ENCODE data around the gene CIB4.

The CIB4 gene

DNA sequence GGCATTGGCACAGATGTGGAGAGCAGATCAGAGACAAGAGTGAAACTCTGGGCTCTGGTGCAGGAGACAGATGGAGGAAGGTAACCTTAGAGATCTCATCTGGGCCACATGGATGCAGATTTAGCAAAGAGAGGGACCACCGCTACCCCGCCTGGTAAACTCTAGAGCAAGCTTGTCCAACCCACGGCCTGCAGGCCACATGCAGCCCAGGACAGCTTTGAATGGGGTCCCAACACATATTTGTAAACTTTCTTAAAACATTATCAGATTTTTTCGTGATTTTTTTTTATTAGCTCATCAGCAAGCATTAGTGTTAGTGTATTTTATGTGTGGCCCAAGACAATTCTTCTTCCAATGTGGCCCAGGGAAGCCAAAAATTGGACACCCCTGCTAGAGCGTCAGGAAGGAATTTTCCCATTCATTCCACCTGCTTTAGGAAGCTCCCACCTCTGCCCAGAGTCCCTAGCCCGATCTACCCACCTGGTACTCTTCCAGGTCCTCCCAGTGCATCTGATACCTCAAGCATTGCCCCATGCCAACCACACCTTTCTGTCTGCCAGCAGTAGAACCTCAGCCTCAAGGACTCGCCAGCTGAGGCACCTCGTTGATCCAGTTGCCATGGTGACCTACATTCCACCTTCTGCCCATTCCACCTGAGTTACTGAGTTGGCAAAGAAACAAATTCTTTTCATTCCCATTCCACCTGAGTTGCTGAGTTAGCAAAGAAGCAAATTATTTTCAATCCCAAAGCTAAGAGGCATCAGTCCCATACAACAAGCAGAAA, at the start of gene CIB4:
Gene CIB4 (minus strand): TSS at position 586 of the 784 bp plus-strand sequence. CDS start 52 bp downstream, at position 534.
- H3K27ac ChIP-seq (ENCODE audit: low read depth, low read length): no peak within 1 kb of the TSS
- no peak within 1 kb of the TSS for H3K4me3 ChIP-seq (ENCODE audit: low read depth in 1 of 5, low read length in 5 of 5)
- no peak within 1 kb of the TSS for H3K9ac ChIP-seq (ENCODE audit: low read length in 5 of 5)
- peaks cover 4 to 16% (median 11%) of the 10 kb centered on the region in 5 donors for H3K27me3 ChIP-seq (ENCODE audit: control insufficient read depth in 5 of 5, insufficient read depth in 4 of 5, low read length in 5 of 5)
- no peaks in the 10 kb centered on the region for H3K9me3 ChIP-seq (ENCODE audit: control insufficient read depth in 5 of 5, low read length in 5 of 5)
- peaks cover 0 to 5% (median 0%) of the 10 kb centered on the region in 5 donors for H3K4me1 ChIP-seq (ENCODE audit: control insufficient read depth in 5 of 5, insufficient read depth in 5 of 5, low read length in 5 of 5)
- no peaks in the 10 kb centered on the region for H3K36me3 ChIP-seq (ENCODE audit: control insufficient read depth in 5 of 5, insufficient read depth in 5 of 5, low read length in 5 of 5)

DNA sequence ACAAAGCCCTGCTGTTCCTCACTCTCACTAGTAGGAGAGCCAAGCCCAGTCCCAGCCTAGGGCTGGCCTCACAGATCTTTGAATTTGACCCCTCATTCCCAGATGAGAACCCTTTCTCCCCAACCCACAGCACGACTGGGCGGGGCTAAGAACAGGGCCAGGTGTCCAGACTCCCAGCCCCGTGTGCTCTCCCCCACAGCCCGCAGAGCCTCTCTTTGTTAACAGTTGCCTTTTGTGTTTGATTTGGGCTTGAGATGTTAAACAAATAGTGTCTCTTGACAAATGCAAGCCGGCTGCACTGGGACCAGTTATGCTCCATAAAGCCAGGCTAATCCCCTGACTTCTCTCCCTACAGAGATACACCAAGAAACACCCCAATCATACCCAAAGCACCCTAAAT, 46.6 kb upstream of the CIB4 start:
- Histone ChIP-seq H3K27me3 (ENCODE audit: control insufficient read depth in 5 of 5, insufficient read depth in 4 of 5, low read length in 5 of 5) (peaks cover 3 to 28% (median 10%) of the 10 kb centered on the region in 5 donors), H3K4me1 (ENCODE audit: control insufficient read depth in 5 of 5, insufficient read depth in 5 of 5, low read length in 5 of 5) (peaks cover 0 to 15% (median 8%) of the 10 kb centered on the region in 5 donors)

DNA sequence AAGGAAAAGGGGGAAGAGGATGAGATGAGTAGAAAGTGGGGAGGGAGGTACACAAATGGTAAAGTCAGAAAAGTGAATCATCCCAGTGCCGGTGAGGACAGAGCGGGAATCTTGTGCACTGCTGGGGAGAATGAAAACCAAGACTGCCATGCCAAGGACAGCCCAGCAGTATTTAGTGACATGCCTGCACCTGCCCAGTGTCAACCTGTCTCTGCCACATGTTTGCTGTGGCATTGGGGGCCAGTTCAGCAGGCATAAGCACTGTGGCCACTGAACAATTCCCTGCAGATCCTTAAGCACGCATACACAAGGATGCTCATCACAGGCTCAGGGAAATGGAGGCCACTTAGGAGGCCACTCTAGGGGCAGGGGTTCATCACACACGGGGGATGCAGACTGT, 46.2 kb upstream of the CIB4 start:
- Histone ChIP-seq H3K4me1 (ENCODE audit: control insufficient read depth in 5 of 5, insufficient read depth in 5 of 5, low read length in 5 of 5) (peaks cover 0 to 13% (median 7%) of the 10 kb centered on the region in 5 donors), H3K27me3 (ENCODE audit: control insufficient read depth in 5 of 5, insufficient read depth in 4 of 5, low read length in 5 of 5) (peaks cover 3 to 28% (median 10%) of the 10 kb centered on the region in 5 donors), H3K27ac (ENCODE audit: low read depth, low read length) (no peak overlapping the region), H3K9me3 (ENCODE audit: control insufficient read depth in 5 of 5, low read length in 5 of 5) (no peaks in the 10 kb centered on the region), H3K9ac (ENCODE audit: low read length in 5 of 5) (no peak overlapping the region), H3K4me3 (ENCODE audit: low read depth in 1 of 5, low read length in 5 of 5) (no peak overlapping the region), H3K36me3 (ENCODE audit: control insufficient read depth in 5 of 5, insufficient read depth in 5 of 5, low read length in 5 of 5) (no peaks in the 10 kb centered on the region)

More for the DNA sequence above, 46.6 kb upstream of the CIB4 start:
- Histone ChIP-seq H3K9ac (ENCODE audit: low read length in 5 of 5) (no peak overlapping the region), H3K27ac (ENCODE audit: low read depth, low read length) (no peak overlapping the region), H3K4me3 (ENCODE audit: low read depth in 1 of 5, low read length in 5 of 5) (no peak overlapping the region), H3K9me3 (ENCODE audit: control insufficient read depth in 5 of 5, low read length in 5 of 5) (no peaks in the 10 kb centered on the region), H3K36me3 (ENCODE audit: control insufficient read depth in 5 of 5, insufficient read depth in 5 of 5, low read length in 5 of 5) (no peaks in the 10 kb centered on the region)

DNA sequence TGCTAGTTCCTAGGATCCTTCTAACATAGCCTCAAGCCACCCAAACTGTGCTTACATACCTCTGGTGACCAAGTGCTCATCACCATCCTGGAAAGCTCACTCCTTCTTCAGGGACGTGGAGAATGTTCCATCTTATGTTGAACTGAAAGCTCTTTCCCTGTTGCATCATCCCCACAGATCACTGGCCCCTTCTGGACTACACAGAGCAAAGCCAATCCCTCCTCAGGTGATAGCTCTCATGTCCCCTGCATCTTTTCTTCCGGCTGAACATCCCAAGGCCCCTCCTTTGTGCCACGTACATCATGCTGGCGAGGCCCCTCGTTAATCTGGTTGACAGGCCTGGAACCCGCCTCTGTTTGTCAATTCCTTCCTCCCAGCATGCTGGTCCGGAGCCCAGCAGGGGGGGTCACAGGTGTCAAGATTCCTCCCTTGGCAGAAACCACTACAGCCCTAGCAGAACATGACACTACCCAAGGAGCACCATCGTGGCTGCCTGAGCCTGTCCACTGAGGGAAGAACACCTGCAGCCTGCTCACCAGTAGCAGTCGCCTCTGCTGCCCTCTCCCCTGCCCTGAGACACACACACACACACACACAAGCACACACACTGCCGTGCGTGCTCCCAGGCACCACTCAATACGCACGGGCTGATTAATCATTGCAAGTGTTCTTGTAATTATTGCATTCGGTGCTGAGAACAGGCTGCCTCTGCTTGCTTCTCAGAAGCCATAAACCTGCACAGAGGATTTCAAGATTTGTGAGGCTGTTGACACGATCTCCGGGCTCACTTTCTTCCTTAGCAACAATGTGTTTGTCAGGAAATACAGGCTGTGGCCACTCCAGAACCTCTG, 45.0 kb upstream of the CIB4 start:
- no peaks in the 10 kb centered on the region for H3K36me3 ChIP-seq (ENCODE audit: control insufficient read depth in 5 of 5, insufficient read depth in 5 of 5, low read length in 5 of 5)
- H3K4me3 ChIP-seq (ENCODE audit: low read depth in 1 of 5, low read length in 5 of 5): no peak overlapping the region
- no peaks in the 10 kb centered on the region for H3K9me3 ChIP-seq (ENCODE audit: control insufficient read depth in 5 of 5, low read length in 5 of 5)
- H3K27me3 ChIP-seq (ENCODE audit: control insufficient read depth in 5 of 5, insufficient read depth in 4 of 5, low read length in 5 of 5): peaks cover 3 to 21% (median 7%) of the 10 kb centered on the region in 5 donors
- no peak overlapping the region for H3K27ac ChIP-seq (ENCODE audit: low read depth, low read length)
- H3K9ac ChIP-seq (ENCODE audit: low read length in 5 of 5): no peak overlapping the region
- peaks cover 0 to 5% (median 0%) of the 10 kb centered on the region in 5 donors for H3K4me1 ChIP-seq (ENCODE audit: control insufficient read depth in 5 of 5, insufficient read depth in 5 of 5, low read length in 5 of 5)

DNA sequence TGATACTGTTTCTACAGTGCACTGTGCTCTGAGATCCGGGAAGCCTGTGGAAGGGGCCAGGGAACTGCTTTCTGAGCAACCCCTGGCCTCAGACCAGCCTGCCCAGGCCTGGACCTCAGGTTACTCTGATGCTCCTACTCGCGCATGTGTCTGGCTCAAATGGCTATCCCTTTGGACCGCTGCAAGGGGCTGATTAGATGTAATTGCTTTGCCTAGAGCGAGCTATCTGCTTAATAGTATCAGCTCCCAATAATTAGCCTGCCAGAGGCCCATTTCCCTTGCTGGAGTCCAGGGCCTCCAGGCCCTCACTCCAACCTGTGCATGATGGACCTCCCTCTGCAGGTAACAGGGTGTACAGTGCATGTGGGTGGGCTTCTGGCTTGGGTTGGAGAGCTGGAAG, 44.2 kb upstream of the CIB4 start:
- no peak overlapping the region for H3K9ac ChIP-seq (ENCODE audit: low read length in 5 of 5)
- no peak overlapping the region for H3K4me3 ChIP-seq (ENCODE audit: low read depth in 1 of 5, low read length in 5 of 5)
- H3K27me3 ChIP-seq (ENCODE audit: control insufficient read depth in 5 of 5, insufficient read depth in 4 of 5, low read length in 5 of 5): peaks cover 3 to 21% (median 7%) of the 10 kb centered on the region in 5 donors
- H3K9me3 ChIP-seq (ENCODE audit: control insufficient read depth in 5 of 5, low read length in 5 of 5): no peaks in the 10 kb centered on the region
- no peaks in the 10 kb centered on the region for H3K36me3 ChIP-seq (ENCODE audit: control insufficient read depth in 5 of 5, insufficient read depth in 5 of 5, low read length in 5 of 5)
- H3K27ac ChIP-seq (ENCODE audit: low read depth, low read length): no peak overlapping the region
- H3K4me1 ChIP-seq (ENCODE audit: control insufficient read depth in 5 of 5, insufficient read depth in 5 of 5, low read length in 5 of 5): peaks cover 0 to 5% (median 0%) of the 10 kb centered on the region in 5 donors

DNA sequence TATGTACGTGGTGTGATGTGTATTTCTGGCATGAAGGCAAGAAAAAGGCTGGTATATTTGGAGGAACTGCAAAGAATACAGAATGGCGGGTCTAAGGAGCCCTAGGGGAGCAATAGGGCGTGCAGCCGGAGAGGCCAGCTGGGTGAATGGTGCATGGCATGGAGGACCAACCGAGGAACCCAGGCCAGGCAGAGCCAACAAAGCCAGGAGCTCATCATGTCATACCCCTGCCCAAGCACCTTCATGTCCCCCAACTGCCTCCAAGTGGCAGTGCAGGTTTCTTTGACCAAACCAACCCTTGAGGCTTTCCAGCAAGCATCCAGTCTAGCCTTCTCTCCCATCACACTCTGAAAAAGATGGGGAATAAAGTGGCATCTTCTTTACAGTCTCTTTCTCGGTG, 42.4 kb upstream of the CIB4 start:
- H3K4me3 ChIP-seq (ENCODE audit: low read depth in 1 of 5, low read length in 5 of 5): no peak overlapping the region
- no peaks in the 10 kb centered on the region for H3K9me3 ChIP-seq (ENCODE audit: control insufficient read depth in 5 of 5, low read length in 5 of 5)
- no peaks in the 10 kb centered on the region for H3K36me3 ChIP-seq (ENCODE audit: control insufficient read depth in 5 of 5, insufficient read depth in 5 of 5, low read length in 5 of 5)
- H3K9ac ChIP-seq (ENCODE audit: low read length in 5 of 5): no peak overlapping the region
- peaks cover 3 to 19% (median 7%) of the 10 kb centered on the region in 5 donors for H3K27me3 ChIP-seq (ENCODE audit: control insufficient read depth in 5 of 5, insufficient read depth in 4 of 5, low read length in 5 of 5)
- no peak overlapping the region for H3K27ac ChIP-seq (ENCODE audit: low read depth, low read length)
- H3K4me1 ChIP-seq (ENCODE audit: control insufficient read depth in 5 of 5, insufficient read depth in 5 of 5, low read length in 5 of 5): peaks cover 0 to 5% (median 0%) of the 10 kb centered on the region in 5 donors

DNA sequence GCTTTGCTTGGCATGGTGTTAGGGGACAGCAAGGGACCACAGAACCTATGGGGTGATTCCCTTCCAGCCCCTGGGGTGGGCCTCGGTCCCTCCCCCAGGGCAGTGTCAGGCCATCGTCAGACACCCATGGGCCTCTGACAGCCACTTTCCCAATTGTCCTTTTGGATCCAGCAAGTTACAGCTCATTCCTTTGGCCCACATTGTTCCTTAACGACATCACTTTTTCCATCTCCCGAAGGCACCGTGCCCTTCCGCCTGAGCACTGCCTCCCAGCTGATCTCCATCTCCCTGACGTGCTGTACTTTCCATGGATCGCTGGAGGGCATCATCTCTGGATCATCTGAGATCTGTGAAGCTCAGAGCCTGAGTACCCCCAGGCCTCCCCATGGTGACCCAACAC, 41.0 kb upstream of the CIB4 start:
- Histone ChIP-seq H3K9me3 (ENCODE audit: control insufficient read depth in 5 of 5, low read length in 5 of 5) (peaks cover 3 to 6% (median 5%) of the 10 kb centered on the region in 5 donors), H3K27me3 (ENCODE audit: control insufficient read depth in 5 of 5, insufficient read depth in 4 of 5, low read length in 5 of 5) (peaks cover 3 to 10% (median 7%) of the 10 kb centered on the region in 5 donors), H3K4me3 (ENCODE audit: low read depth in 1 of 5, low read length in 5 of 5) (no peak overlapping the region), H3K36me3 (ENCODE audit: control insufficient read depth in 5 of 5, insufficient read depth in 5 of 5, low read length in 5 of 5) (no peaks in the 10 kb centered on the region), H3K27ac (ENCODE audit: low read depth, low read length) (no peak overlapping the region), H3K9ac (ENCODE audit: low read length in 5 of 5) (no peak overlapping the region), H3K4me1 (ENCODE audit: control insufficient read depth in 5 of 5, insufficient read depth in 5 of 5, low read length in 5 of 5) (peaks cover 0 to 5% (median 0%) of the 10 kb centered on the region in 5 donors)

DNA sequence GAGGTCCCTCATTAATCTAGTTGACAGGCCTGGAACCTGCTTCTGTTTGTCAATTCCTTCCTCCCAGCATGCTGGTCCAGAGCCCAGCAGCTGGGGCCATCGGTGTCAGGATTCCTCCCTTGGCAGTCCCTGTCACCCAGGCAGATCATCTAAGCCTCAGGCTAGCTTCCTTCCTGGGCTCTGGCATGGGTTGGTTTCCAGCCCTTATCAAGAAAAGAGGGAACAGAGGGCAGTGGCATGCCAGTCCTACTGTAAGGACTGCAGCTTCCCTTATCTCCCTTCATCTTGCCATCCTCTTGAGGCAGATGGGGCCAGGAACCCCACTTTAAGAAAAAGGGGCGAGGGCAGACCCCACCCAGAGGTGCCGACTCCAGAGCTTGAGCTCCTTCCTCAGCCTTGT, 40.5 kb upstream of the CIB4 start:
- H3K9me3 ChIP-seq (ENCODE audit: control insufficient read depth in 5 of 5, low read length in 5 of 5): peaks cover 3 to 6% (median 5%) of the 10 kb centered on the region in 5 donors
- no peak overlapping the region for H3K9ac ChIP-seq (ENCODE audit: low read length in 5 of 5)
- H3K27ac ChIP-seq (ENCODE audit: low read depth, low read length): no peak overlapping the region
- H3K4me1 ChIP-seq (ENCODE audit: control insufficient read depth in 5 of 5, insufficient read depth in 5 of 5, low read length in 5 of 5): peaks cover 0 to 4% (median 0%) of the 10 kb centered on the region in 5 donors
- no peaks in the 10 kb centered on the region for H3K36me3 ChIP-seq (ENCODE audit: control insufficient read depth in 5 of 5, insufficient read depth in 5 of 5, low read length in 5 of 5)
- H3K27me3 ChIP-seq (ENCODE audit: control insufficient read depth in 5 of 5, insufficient read depth in 4 of 5, low read length in 5 of 5): peaks cover 0 to 8% (median 7%) of the 10 kb centered on the region in 5 donors
- no peak overlapping the region for H3K4me3 ChIP-seq (ENCODE audit: low read depth in 1 of 5, low read length in 5 of 5)

DNA sequence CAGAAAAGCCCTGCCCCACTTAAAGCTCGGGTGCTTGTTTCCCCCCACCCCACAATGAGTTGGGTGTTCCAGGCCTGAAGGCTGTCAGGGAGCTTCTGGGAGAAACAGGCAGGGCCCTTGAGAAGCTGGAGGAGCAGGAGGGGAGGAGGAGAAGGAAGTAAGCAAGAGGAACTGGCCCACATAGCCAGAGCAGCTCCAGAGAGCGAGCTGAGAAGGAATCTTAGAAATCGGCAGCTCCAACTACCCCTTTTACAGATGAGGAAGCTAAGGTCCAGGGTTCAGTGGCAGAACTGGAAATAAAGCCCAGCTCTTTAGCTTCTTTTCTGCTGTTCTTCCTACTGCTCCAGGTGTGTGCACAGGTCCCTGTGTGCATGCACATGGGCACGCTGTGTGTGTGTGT, 38.7 kb upstream of the CIB4 start:
- Histone ChIP-seq H3K36me3 (ENCODE audit: control insufficient read depth in 5 of 5, insufficient read depth in 5 of 5, low read length in 5 of 5) (no peaks in the 10 kb centered on the region), H3K9me3 (ENCODE audit: control insufficient read depth in 5 of 5, low read length in 5 of 5) (peaks cover 3 to 6% (median 5%) of the 10 kb centered on the region in 5 donors), H3K27me3 (ENCODE audit: control insufficient read depth in 5 of 5, insufficient read depth in 4 of 5, low read length in 5 of 5) (peaks cover 0 to 3% (median 0%) of the 10 kb centered on the region in 5 donors), H3K4me3 (ENCODE audit: low read depth in 1 of 5, low read length in 5 of 5) (no peak overlapping the region), H3K4me1 (ENCODE audit: control insufficient read depth in 5 of 5, insufficient read depth in 5 of 5, low read length in 5 of 5) (no peaks in the 10 kb centered on the region), H3K9ac (ENCODE audit: low read length in 5 of 5) (no peak overlapping the region), H3K27ac (ENCODE audit: low read depth, low read length) (no peak overlapping the region)

DNA sequence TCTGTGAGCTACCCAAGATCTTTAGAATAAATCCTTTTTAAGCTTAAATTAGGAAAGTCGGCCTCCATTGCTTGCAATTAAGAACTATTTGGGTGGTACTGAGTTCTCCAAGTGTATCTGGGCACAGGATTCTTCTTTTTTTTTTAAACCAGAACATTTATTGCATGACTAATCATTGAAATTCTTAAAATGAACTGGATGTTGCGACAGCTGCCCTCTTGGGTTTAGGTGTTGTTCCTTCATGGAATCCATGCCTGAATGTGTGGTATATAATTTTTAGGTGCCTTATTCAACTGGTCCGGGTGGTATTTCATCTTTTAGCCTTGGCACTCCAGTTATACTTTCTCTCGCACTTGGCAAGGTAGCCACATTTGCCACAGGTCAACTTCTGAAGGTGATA, 36.9 kb upstream of the CIB4 start:
- H3K9ac ChIP-seq (ENCODE audit: low read length in 5 of 5): no peak overlapping the region
- no peaks in the 10 kb centered on the region for H3K36me3 ChIP-seq (ENCODE audit: control insufficient read depth in 5 of 5, insufficient read depth in 5 of 5, low read length in 5 of 5)
- H3K9me3 ChIP-seq (ENCODE audit: control insufficient read depth in 5 of 5, low read length in 5 of 5): peaks cover 3 to 6% (median 5%) of the 10 kb centered on the region in 5 donors
- no peak overlapping the region for H3K4me3 ChIP-seq (ENCODE audit: low read depth in 1 of 5, low read length in 5 of 5)
- H3K4me1 ChIP-seq (ENCODE audit: control insufficient read depth in 5 of 5, insufficient read depth in 5 of 5, low read length in 5 of 5): no peaks in the 10 kb centered on the region
- H3K27ac ChIP-seq (ENCODE audit: low read depth, low read length): no peak overlapping the region
- H3K27me3 ChIP-seq (ENCODE audit: control insufficient read depth in 5 of 5, insufficient read depth in 4 of 5, low read length in 5 of 5): peaks cover 2 to 7% (median 5%) of the 10 kb centered on the region in 5 donors
